Ovary (tissue), 3 donors: Measurements from ENCODE around the gene GAS2L3.

Experiments used
- CTCF ChIP-seq, 3 donors: fragments of 450-650 bp in 2 of 3; fragments of 200-600 bp in 1 of 3; IDR thresholded peaks; one replicate each; pipeline versions ENCODE4 v1.5.1 to v1.8.0; 2016 to 2022; ENCODE audit warnings: antibody characterized with exemption in 3 of 3, mild to moderate bottlenecking in 1 of 3
- POLR2A ChIP-seq: fragments of 450-650 bp; IDR thresholded peaks from one replicate; pipeline ENCODE4 v1.6.1; 2017; ENCODE audit warnings: antibody characterized with exemption, mild to moderate bottlenecking, moderate library complexity
- donor health status: DM: no; HTN: no; CAD: no.

DNA sequence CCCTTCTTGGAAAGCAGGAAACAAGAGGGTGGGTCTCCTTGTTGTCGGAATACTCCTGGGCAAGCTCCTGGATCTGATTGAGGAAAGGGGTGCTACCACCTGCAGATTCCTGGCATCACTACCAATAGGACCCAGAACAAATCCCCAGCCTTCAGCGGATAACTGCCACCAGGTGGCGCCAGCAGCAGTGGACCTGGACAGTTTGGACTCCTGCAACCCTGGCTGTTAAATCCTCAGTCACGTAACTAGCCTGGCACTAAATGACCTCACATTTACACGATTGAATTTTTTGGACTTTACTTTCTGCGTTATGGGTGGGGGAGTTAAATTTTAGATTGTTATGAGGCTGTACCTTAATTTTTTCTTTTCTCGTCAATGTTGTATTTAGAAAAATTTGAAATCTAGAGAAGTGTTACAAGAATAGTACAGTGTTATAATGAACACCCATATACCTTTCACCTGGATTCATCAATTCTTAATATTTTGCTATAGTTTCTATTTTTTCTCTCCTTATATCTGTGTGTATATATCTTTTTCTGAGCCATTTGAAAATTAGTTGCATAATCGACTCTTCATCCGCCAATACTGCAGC is 95.6 kb downstream of the GAS2L3 start:
- no peak for TF ChIP-seq POLR2A
- peak in 1 of 3 donors; percentile 37 for TF ChIP-seq CTCF (IDR thresholded peaks at IDR 0.05)
